GM12891 (cell line): Measurements from ENCODE around the gene ABCC10.

Experiments used
- DNase-seq: peaks from one replicate; pipeline ENCODE4 v3.0.0; 2011; ENCODE audit warnings: low spot score; ENCODE audit not compliant: insufficient read length
- FAIRE-seq: peaks from 2 replicates; lab custom pipeline; 2011; peaks lifted over from hg19 to GRCh38; lab: Jason Lieb, UNC
- PAX5 ChIP-seq: IDR thresholded peaks from 2 replicates; pipeline ENCODE4 v1.6.1; 2011; ENCODE audit warnings: low read length, moderate library complexity, mild to moderate bottlenecking; ENCODE audit not compliant: insufficient read depth, severe bottlenecking
- POLR2A ChIP-seq: IDR thresholded peaks from 2 replicates; pipeline ENCODE4 v1.6.1; 2011; ENCODE audit warnings: low read depth, low read length, control low read depth
- POLR2AphosphoS5 ChIP-seq: IDR thresholded peaks from 2 replicates; pipeline ENCODE4 v1.6.1; 2011; ENCODE audit warnings: low read depth, low read length, control low read depth
- POU2F2 ChIP-seq: IDR thresholded peaks from 2 replicates; pipeline ENCODE4 v1.6.1; 2011; ENCODE audit warnings: low read depth, mild to moderate bottlenecking, control low read depth, low read length, moderate library complexity
- SPI1 ChIP-seq: IDR thresholded peaks from 2 replicates; pipeline ENCODE4 v1.6.1; 2011; ENCODE audit warnings: low read depth, low read length, control low read depth
- TAF1 ChIP-seq: IDR thresholded peaks from 2 replicates; pipeline ENCODE4 v1.6.1; 2011; ENCODE audit warnings: low read depth, low read length, control low read depth

The ABCC10 gene

GRCh38 chr6:43481591-43482236 is 54.4 kb downstream of the ABCC10 start:
- no peak for DNase-seq
- TF ChIP-seq TAF1 (no peak), POLR2AphosphoS5 (no peak), POU2F2 (no peak), POLR2A (no peak), SPI1 (no peak), PAX5 (no peak)
- no peak for FAIRE-seq

DNA sequence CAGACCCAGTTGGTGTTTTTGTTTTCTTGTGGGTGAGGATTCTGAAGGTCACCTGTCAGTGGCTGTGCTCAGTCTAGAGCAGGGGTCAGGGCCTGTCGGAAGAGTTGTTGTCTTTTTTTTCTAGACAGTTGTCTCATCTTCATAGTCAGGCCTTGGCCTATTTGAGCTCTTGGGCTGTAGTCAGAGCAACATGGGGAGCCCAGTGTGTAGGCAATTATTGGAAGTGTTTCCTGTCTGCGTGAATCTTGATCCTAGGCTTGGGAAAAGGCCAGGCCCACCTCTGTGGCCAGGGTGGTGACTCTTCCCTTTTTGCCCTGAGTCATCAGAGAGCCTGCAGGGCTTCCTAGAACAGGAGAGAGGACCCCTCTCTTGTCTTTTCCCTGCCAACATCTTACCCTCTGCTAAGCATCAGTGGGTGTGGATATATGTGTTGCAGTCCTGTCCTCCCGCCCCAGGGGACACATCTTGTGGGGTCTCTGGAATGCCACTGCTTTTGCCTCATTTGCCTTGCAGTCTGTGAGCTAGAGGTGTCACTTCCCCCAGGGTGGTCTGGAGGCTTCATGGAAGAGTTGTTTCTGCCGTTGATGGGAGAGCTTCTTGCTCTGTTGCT is 61.4 kb downstream of the ABCC10 start:
- FAIRE-seq: no peak
- TF ChIP-seq TAF1: no peak
- TF ChIP-seq SPI1: no peak
- no peak for TF ChIP-seq POU2F2
- no peak for TF ChIP-seq PAX5
- no peak for TF ChIP-seq POLR2AphosphoS5
- no peak for TF ChIP-seq POLR2A
- no peak for DNase-seq

- TF ChIP-seq POLR2A (no peak), POLR2AphosphoS5 (no peak), SPI1 (no peak), PAX5 (no peak), TAF1 (no peak), POU2F2 (no peak)
- FAIRE-seq: no peak
- no peak for DNase-seq
These were observed 62.1 kb downstream of the ABCC10 start for GRCh38 chr6:43489277-43490072.

- DNase-seq (no peak), FAIRE-seq (no peak)
- TF ChIP-seq POLR2AphosphoS5: no peak
- no peak for TF ChIP-seq POU2F2
- TF ChIP-seq POLR2A: no peak
- no peak for TF ChIP-seq SPI1
- no peak for TF ChIP-seq TAF1
- no peak for TF ChIP-seq PAX5
These were observed 63.2 kb downstream of the ABCC10 start for GRCh38 chr6:43490523-43490939.

- no peak for DNase-seq
- TF ChIP-seq POLR2A: no peak
- no peak for FAIRE-seq
These were observed 64.7 kb downstream of the ABCC10 start for GRCh38 chr6:43491750-43492661.

DNA sequence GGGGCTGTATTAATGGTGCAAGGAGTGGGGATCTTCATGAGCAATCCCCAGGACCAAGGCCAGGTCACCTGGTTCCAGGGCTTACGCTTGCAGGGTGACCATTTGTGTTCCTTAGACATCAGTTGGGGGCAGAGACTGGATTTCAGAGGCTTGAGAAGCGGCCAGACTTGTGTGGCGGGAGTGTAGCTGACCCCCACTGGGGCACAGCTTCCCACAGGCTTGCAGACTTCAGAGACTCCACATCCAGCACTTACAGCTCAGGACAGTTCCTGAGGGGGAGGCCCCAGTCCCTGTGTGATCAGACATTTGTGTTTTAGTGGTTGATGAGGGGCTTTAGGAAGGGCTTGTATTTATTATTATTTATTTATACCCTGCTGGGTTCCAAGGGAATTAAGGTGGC is 65.3 kb downstream of the ABCC10 start:
- FAIRE-seq (no peak), DNase-seq (no peak)
- TF ChIP-seq POLR2AphosphoS5 (no peak), POU2F2 (no peak), SPI1 (no peak), TAF1 (no peak), POLR2A (no peak), PAX5 (no peak)

- no peak for TF ChIP-seq POU2F2
- no peak for FAIRE-seq
- DNase-seq: no peak
These were observed 65.9 kb downstream of the ABCC10 start for GRCh38 chr6:43493230-43493629.

DNA sequence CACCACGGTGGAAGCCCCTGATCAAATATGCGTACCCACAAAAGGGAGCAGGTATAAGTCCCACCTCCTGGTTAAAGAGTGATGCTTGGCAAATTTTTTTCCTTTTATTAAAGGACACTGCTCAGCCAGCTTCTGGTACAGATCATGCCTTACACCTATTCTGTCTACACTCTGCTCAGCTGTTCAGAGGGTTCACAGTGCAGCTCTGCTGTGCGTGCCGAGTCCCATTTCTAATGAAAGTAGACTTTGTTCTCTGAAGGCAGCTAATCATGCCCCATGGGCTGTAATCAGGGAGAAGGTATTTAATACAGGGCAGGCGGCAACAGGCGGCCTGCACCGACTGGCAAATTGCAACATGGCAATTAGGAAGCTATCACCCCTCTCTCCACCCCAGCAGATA is 66.5 kb downstream of the ABCC10 start:
- DNase-seq (no peak), FAIRE-seq (no peak)
- TF ChIP-seq POU2F2: no peak
- TF ChIP-seq POLR2A: no peak
- no peak for TF ChIP-seq SPI1
- TF ChIP-seq POLR2AphosphoS5: no peak
- TF ChIP-seq PAX5: no peak

GRCh38 chr6:43494321-43494720 is 67.0 kb downstream of the ABCC10 start:
- TF ChIP-seq POLR2A: no peak
- no peak for TF ChIP-seq POLR2AphosphoS5
- TF ChIP-seq POU2F2: no peak
- TF ChIP-seq TAF1: no peak
- TF ChIP-seq PAX5: no peak
- TF ChIP-seq SPI1: no peak
- DNase-seq (no peak), FAIRE-seq (no peak)
